Measurements from ENCODE around the gene DAAM2. TPM values are rescaled to one million over a fixed set of nuclear protein-coding genes. Genes with fewer than 3 reads are reported as not detected.

The DAAM2 gene
- total and polyA plus RNA-seq, 2 donors (not counting 3 experiments of a cell fraction or from before 2014, with no cell fraction given), result 0.42 to 0.44 TPM

DNA sequence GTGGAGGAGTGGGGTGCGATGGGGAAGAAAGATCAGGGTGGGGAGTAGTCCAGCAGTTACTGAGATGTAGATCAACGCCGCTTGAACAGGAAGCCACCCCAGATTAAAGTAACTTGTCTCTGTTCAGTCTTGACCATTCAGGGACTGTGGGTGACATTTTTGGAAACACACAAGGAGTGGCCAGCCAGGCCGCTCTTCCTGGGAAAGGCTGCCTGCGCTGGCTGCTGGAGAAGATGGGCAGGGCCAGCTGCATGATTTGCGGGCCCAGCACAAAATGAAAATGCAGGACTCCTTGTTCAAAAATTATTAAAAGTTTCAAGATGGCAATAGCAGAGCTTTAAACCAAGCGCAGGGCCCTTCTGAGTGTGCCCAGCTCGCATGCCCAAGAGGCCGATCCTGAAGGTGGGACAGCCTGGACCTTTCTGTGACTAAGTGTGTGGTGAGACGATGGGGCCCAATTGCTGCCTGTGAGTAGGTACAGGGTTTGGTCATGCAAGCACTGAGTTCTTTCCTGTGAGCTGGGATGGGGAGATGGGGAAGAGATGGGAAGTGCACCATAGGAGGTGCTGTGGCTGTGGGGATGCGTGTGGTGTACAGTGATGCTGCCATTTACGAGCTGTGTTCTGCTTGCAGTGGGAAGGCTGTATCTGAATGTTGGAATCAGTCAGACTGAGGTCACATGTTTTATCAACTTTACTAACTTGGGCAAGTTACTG, 51.3 kb downstream of the DAAM2 start:
- TF ChIP-seq, protein P1, sequence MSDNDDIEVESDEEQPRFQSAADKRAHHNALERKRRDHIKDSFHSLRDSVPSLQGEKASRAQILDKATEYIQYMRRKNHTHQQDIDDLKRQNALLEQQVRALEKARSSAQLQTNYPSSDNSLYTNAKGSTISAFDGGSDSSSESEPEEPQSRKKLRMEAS (IDR thresholded peaks at IDR 0.05; ENCODE audit: insufficient read depth, insufficient read length), result no peak
- TF ChIP-seq JUN (IDR thresholded peaks at IDR 0.05; ENCODE audit: borderline replicate concordance, insufficient read depth, insufficient read length, low read depth) (no peak), MYC (IDR thresholded peaks at IDR 0.05; ENCODE audit: low read depth, low read length) (no peak), FOS (IDR thresholded peaks at IDR 0.05; ENCODE audit: borderline replicate concordance, insufficient read depth, low read length) (no peak), POLR2AphosphoS5 (IDR thresholded peaks at IDR 0.05; ENCODE audit: insufficient read depth, low read depth, low read length) (no peak), EZH2 (IDR thresholded peaks at IDR 0.05; ENCODE audit: borderline replicate concordance, low read depth, low read length, severe bottlenecking) (no peak), GATA2 (IDR thresholded peaks at IDR 0.05; ENCODE audit: insufficient read depth, insufficient read length, low read depth, low read length) (no peak), POLR2A (IDR thresholded peaks at IDR 0.05; ENCODE audit: low read depth, low read length) (no peak)
- TF ChIP-seq, protein P2, sequence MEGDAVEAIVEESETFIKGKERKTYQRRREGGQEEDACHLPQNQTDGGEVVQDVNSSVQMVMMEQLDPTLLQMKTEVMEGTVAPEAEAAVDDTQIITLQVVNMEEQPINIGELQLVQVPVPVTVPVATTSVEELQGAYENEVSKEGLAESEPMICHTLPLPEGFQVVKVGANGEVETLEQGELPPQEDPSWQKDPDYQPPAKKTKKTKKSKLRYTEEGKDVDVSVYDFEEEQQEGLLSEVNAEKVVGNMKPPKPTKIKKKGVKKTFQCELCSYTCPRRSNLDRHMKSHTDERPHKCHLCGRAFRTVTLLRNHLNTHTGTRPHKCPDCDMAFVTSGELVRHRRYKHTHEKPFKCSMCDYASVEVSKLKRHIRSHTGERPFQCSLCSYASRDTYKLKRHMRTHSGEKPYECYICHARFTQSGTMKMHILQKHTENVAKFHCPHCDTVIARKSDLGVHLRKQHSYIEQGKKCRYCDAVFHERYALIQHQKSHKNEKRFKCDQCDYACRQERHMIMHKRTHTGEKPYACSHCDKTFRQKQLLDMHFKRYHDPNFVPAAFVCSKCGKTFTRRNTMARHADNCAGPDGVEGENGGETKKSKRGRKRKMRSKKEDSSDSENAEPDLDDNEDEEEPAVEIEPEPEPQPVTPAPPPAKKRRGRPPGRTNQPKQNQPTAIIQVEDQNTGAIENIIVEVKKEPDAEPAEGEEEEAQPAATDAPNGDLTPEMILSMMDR (IDR thresholded peaks at IDR 0.05; ENCODE audit: extremely low read depth in 1 of 2, insufficient read depth in 1 of 2, low read depth in 1 of 2, low read length in 2 of 2), result no peak
- Histone ChIP-seq H3K4me1 (ENCODE audit: control insufficient read depth, extremely low read depth, insufficient read depth, low read length) (no peaks in the 10 kb centered on the region), H3K27me3 (ENCODE audit: control insufficient read depth in 2 of 2, insufficient read depth in 2 of 2, low read length in 2 of 2) (no peaks in the 10 kb centered on the region), H3K9me3 (replicated peaks; ENCODE audit: control insufficient read depth, insufficient read depth, low read length) (no peaks in the 10 kb centered on the region), H3K4me3 (replicated peaks in 1 of 3; ENCODE audit: insufficient read depth in 1 of 3, low read depth in 1 of 3, low read length in 3 of 3) (no peak overlapping the region), H3K36me3 (ENCODE audit: control insufficient read depth in 2 of 2, extremely low read depth in 1 of 2, insufficient read depth in 2 of 2, low read length in 2 of 2) (no peaks in the 10 kb centered on the region), H3K27ac (ENCODE audit: insufficient read depth, low read depth, low read length) (no peak overlapping the region), H3K79me2 (ENCODE audit: control insufficient read depth, insufficient read depth, low read length) (no peaks in the 10 kb centered on the region), H3K4me2 (ENCODE audit: insufficient read depth, low read length) (no peak overlapping the region), H4K20me1 (replicated peaks; ENCODE audit: control insufficient read depth, extremely low read depth, insufficient read depth, low read length) (no peaks in the 10 kb centered on the region), H3K9ac (replicated peaks; ENCODE audit: extremely low read depth, insufficient read depth, low read length) (no peak overlapping the region), H3K9me1 (replicated peaks; ENCODE audit: control insufficient read depth, extremely low read depth, insufficient read depth, low read length) (no peaks in the 10 kb centered on the region), H2AFZ (ENCODE audit: low read depth, low read length) (no peak overlapping the region)
- intact Hi-C loops (cut with micrococcal nuclease), result no loop called here
- DNase-seq (ENCODE audit: low read depth, low spot score) (no peak), FAIRE-seq (no peak)
- CTCF ChIA-PET, result interaction anchor here (1.0 kb wide), 1 partner anchor 22 kb away, joined by 3 read pairs; no protein-coding TSS in a partner anchor
- no TSS peak for BruUV-seq (replicated peaks)
- POLR2A ChIA-PET, result no interaction called here
- dilution Hi-C loops (cut with MboI; ENCODE audit: extremely low pct_ligation_motif_present, low sequenced_read_pairs), result no loop called here
